CD4-positive, alpha-beta T cell treated with Interleukin-4 for 4 hours (primary cell): ENCODE measurements around the gene MATR3.

ENCODE experiments used
- DNase-seq: peaks from one replicate; pipeline ENCODE4 v3.0.0-alpha.2; 2020

Gene MATR3

DNA sequence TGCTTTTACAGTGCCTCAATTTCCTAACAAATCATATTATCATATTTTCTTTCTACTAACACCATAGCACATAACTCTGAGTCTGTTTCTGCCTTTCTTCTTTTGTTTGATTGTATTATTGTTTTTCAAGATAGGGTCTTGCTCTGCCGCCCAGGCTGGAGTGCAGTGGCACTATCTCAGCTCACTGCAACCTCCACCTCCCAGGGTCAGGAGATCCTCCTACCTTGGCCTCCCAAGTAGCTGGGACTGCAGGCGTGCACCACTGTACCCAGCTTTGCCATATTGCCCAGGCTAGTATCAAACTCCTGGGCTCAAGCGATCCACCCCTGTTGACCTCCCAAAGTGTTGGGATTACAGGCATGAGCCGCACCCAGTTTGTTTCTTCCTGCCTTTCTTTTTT is 66.8 kb downstream of the MATR3 start:
- DNase-seq: no peak

DNA sequence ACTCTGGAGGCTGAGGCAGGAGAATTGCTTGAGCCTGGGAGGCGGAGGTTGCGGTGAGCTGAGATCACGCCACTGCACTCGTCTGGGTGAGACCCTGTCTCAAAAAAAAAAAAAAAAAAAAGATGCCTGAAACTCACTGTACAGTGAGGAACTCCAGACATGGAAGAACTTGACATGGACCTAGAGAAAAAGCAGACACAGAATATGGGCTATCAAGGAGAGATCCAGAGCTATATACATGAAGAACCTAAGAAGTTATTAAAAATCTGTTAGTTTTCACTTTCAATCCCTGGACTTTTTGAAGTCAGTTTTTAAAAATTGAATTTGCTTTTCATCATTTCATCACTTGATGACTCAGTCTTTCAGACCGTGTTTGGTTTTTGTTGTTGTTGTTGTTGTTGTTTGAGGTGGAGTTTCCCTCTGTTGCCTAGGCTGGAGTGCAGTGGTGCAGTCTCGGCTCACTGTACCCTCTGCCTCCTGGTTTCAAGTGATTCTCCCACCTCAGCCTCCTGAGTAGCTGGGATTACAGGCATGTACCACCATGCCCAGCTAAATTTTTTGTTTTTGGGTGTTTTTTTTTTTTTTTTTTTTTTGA is 68.4 kb downstream of the MATR3 start:
- no peak for DNase-seq

DNA sequence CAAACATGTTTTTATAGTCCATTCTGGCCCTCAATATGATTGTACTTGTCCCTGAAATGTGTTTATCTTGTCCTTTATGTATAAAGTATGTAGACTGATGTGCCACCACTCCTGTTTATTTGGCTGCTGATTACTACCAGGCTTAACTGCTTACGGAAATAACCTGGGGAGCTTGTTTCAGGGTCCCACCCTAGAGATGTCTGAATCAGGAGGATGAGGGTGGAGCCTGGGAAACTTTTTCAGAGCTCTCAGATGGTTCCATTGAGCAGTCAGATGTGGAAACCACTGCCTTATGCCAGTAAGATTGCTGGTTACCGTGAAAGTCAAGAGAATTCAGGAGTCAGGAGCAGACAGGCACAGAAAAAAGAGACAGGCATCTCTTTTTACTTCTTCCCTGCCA is 70.4 kb downstream of the MATR3 start:
- no peak for DNase-seq

DNA sequence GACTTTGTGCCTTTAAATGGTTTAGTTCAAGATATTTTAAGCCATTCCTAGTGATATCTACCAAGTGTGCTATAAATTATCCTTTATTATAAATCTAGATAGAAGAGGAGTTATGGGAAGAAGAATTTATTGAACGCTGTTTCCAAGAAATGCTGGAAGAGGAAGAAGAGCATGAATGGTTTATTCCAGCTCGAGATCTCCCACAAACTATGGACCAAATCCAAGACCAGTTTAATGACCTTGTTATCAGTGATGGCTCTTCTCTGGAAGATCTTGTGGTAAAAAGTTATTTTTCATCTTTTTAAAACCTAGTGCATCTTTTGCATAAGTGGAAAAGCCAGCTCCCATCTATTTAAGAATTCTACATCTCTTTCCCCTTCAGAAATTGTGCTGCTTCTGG is 70.9 kb downstream of the MATR3 start:
- no peak for DNase-seq

DNA sequence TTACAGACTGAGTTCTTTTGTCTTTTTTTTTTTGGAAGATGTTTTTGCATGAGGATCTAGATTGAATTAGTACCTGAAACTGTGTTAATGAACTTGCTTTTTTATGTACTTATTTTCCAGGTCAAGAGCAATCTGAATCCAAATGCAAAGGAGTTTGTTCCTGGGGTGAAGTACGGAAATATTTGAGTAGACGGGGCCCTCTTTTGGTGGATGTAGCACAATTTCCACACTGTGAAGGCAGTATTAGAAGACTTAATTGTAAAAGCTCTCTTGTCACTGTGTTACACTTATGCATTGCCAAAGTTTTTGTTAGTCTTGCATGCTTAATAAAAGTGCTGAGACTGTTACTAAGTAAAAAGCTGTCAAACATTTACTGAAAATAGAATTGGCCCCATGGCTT is 75.1 kb downstream of the MATR3 start:
- no peak for DNase-seq

DNA sequence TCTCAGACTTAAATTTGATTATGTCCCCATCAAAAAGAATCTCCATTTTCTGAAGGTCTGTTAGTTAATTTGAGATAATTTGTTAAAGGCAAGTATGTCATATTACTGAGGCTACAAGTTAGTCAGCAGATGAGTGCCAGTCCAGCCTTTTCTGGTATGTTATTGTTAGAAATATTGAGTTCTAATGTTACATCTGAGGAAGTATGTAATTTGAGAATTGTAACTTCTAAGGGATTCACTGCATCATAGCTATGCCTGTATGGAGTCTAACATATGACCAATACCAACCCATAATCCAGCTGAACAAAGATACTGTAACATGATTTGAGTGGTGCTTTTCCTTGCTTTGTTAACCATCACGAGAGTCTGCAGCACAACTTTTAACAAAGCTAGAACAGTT is 75.6 kb downstream of the MATR3 start:
- DNase-seq: no peak

DNA sequence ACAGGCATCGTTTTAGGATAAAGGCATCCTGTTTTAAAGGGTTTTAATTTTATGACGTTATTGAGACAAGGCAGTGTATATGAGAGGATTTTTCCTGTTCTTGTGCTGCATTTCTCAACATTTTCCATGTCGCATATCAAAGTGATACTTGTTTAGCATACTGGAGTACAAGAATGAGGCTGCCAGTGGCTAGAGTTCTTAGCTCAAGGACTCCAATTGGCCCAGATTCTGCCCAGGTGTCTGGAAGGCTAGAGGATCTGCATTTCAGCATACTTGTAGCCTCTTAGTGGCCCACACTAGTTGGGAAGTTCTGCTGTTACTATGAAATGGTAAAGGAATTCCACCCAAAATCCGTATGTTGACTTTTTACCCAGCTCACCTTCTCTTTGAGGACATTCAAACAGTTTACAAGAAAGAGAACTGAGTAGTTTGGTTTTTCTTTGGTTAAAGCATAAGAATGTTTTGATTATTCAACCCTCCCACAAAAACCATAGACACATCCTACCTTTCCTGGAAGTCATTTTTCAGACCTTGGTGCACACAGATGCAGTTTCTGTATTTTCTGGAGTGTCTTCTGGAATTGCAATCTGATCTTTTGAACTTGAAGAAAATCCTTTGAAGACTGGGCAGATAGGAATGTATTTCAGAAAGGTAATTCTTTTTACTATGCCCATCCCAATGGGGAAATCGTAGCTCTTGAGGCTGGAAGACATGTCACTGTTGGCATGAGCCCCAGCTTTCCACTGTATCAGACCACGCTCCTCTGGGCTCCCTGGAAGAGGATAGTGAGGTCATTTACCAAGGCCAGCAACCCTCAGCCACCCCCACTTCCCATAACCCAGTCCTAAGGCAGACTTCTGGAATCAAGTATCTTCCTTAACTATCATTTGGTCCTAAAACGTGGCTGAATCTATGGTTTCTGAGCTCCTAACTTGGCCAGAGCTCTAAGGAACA is 78.2 kb downstream of the MATR3 start:
- DNase-seq: no peak

DNA sequence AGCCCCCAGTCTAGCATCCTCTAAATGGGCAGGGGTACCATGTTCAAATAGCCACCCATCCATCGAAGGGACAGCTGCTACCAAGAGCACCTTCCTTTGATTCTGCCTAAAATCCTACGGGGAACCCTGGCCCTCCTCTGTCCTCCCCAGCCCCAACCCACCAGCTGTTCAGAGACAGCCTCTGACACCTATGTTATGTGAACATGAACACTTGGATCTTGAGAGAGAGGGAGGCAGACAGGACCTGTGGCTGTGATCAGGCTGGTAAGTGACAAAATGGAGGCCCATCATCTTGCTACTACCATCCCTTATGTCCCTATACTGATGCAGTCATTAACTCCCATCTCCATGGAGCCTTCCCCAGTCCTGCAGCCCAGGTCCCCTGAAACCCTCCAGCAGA is 81.4 kb downstream of the MATR3 start:
- no peak for DNase-seq

DNA sequence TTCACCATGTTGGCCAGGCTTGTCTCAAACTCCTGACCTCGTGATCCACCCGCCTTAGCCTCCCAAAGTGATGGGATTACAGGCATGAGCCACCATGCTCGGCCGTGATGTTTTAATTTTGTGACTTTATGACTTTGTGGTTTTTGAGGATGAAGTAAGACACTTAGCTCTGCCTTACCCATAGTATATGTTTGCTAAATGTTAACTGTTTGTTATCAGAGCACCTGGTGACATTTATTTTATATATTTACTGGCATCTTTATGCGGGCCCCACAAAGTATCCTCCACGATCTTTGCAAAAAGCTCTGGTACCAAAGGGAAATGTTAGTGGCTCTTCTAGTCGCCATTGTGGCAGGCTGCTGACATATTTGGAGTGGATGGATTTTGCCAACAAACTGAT is 82.8 kb downstream of the MATR3 start:
- DNase-seq: no peak

DNA sequence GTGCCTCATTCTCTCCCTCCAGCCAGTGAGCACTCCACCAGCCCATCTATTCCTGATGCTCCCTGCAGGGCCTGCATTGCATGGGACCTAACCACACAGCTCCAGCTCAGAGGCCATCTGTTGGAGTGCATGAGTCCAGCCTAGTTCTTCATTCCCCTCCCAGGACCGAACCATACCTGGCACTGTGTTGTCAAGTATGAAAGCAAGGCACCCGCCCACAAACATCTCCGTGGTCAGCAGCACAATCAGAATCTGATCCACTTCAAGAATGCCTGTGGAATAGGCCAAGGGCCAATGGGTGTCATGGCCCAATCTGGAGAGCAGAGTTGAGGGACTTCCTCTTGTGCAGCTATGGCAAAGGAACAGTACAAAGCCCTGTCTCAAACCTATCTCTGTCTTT is 83.7 kb downstream of the MATR3 start:
- DNase-seq: no peak

DNA sequence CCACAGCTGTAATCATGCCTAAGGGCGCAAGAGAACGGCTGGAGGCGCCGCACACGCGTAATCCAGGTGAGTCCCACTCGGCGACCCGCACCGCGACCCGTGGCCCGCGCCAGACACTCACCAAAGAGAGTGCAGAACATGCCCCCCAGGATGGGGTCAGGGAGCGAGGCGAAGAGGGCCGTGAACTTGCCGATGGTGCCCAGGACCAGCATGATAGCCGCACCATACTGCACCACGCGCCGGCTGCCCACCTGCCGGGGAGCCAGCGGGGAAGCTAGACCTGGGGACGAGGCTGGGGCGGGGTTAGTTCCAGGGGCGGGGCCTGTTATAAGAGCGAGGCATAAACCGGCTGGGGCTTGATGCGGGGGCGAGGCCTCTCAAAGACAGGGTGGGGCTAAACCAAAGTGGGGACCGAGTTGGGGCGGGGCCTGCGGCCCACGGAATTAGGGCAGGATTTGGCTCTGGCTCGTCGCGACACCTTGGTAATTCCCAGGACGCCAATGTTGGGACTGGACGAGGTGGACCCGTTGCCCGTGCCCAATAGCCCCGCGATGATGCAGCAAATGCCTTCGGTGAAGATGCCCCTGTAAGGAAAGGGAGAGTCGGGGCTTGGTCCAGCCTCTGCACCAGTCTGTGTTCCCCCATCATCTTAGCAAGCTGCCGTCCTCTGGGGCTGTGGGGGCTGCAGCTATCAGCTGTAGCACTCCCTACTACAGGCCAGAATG is 84.7 kb downstream of the MATR3 start:
- DNase-seq: no peak

DNA sequence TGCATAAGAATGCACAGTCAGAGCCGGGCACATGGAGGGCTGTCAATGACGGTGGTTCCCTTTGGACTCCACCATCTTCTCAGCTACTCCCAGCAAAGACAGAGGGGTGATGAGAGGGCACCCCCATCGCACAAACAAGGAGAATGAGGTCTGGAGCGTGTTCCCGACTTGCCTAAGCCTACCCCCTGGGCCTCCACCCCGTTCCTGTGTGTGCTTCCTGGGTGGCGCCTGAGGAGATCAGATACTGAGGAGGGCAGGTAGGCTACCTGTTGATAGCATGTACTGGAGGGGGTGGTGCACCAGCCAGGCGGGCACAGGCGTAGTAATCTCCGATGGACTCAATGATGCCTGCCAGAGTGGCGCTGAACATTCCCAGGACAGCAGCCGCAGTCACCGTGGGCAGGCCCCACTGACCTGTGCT is 85.4 kb downstream of the MATR3 start:
- no peak for DNase-seq

DNA sequence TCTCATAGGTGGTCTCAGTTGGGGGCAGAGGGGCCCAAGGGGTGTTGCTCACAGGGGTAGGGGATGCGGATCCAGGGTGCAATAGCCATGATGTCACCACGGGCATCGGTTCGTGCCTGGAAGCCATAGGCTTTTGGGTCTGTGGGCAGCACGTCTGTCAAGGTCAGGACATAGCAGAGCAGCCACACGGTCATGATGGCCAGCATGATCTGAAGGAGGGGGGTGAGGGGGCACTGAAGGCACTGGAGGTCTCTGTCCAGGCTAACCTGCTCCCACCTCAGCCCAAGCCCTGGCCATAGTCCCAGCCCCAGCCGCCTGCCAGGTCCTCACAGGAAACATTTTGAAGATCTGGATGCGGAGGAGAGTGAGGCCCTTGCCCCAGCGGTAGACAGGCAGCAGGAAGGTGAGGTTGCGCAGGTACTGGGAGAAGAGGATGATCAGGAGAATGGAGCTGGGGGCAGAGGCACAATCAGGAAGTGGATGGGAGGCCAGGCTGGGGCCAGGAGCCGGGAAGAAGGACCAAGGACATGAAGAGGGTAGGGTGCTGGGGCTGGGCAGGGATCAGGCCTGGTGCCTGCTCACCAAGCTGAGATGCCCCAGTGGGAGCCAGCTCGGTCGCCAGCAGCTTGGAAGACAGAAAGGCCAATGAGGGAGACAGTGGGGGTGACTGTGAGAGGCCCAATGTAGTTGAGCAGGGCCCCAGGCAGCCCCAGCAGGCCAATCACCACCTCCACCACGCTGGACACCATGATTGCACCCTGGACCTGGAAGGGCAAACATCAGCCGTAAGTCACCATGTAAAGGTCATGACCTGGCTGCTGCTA is 86.3 kb downstream of the MATR3 start:
- no peak for DNase-seq
